GM18519 (cell line): ENCODE results near the gene CPNE1.

ENCODE experiments used
- ATAC-seq: cut with Tn5 transposase; IDR thresholded peaks from one replicate; pipeline ENCODE4 v1.9.1; 2021; ENCODE audit warnings: mild to moderate bottlenecking, moderate library complexity; ENCODE audit not compliant: unreplicated experiment, low FRiP score

CPNE1 gene

DNA sequence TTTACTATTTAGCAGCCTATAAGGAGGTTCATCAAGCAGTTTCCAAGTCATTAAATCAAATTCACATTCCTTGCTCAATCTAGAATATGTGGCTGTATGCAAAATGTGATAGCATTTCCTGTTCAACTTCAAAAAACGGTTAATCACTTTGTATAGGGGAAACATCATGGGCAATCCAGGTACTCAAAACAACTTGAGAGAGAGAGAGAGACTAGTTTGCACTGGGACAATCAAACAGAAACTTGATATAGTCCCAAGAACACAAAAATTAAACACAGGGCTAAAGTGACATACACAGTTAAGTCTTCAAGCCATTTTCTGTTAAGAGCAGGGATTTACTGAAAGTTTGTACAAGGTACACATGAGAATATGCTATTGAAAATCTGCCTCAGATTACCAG lies 7.4 kb downstream of the CPNE1 start:
- ATAC-seq: no peak

DNA sequence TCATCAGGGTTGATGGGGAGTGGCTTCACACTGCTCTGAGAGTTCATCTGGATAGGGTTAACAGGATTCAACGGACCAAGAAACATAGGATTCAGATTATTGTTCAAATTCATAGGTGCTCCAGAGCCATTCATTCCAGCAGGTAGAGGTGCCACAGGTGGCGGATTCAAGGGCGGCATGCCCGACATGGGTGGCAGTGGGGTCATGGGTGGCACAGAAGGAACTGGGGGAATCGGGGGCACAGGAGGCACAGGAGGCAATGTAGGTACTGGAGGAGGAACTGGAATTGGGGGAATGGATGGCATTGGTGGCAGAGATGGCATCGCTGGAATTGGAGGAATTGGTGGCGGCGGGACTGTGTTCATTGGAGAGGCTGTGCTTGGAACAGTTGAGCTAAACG lies 10.3 kb downstream of the CPNE1 start:
- no peak for ATAC-seq

GRCh38 chr20:35653893-35654292 lies 10.8 kb downstream of the CPNE1 start:
- no peak for ATAC-seq

DNA sequence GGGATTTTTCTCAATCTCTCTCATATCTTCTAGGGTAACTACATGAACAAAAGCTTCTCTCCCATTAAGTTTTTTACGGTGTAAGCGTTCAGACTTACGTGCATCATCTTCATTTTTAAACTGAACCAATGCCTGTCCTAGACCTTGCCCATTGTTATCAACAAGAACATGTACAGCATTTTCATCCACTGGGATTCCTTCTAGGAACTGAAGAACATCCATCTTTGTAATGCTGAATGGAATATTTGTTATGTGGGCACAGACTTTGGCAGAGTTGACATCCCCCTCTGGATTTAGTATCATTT lies 11.3 kb downstream of the CPNE1 start:
- no peak for ATAC-seq

DNA sequence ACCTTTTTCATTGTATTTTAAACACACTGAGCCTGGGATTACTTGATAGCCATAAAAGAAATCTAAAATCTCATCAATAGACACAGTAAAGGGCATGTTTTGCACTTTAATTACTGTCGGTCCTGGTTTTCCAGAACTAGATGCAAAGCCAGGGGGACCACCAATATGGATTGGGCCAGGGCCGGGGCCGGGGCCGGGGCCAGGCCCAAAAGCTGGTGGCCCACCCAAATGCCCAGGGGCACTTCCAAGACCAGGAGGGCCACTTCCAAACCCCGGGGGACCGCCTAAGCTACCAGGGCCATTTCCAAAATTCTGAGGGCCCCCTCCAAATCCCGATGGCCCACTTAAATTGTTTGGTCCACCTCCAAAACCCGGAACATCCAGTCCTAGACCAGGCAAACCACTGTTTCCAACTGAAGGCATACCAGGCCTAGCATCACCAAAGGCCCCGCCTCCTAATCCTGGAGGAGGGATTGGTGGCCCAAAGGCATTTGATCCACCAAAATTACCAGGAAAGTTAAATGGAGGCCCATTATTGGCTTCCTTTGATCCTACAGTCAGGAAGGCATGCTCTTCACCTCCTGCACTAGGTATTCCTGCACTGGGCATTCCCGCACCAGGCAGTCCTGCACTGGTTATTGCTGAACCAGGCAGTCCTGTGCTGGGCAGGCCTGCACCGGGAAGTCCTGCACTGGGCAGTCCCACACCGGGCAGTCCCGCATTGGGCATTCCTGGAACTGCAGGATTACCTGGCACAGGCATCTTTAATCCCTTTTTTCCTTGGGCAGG lies 11.9 kb downstream of the CPNE1 start:
- no peak for ATAC-seq

DNA sequence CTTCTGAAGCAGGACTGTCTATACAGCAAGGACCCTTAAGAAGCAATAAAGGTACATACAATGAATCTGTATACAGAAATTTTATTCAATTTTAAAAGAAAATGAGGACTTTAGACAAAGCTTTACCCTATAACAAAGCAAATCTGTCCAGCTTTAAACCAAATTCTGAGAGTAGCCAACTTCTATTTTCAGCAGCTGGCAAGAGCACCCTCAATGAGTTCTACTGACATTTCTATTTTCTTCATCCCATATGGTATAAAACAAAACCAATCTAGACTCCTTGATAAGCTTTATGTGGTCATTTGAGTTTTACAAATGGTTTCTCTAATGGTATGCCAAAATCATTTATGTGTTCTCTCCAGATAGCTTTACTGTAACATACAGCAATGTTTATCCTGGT lies 12.7 kb downstream of the CPNE1 start:
- ATAC-seq: no peak

DNA sequence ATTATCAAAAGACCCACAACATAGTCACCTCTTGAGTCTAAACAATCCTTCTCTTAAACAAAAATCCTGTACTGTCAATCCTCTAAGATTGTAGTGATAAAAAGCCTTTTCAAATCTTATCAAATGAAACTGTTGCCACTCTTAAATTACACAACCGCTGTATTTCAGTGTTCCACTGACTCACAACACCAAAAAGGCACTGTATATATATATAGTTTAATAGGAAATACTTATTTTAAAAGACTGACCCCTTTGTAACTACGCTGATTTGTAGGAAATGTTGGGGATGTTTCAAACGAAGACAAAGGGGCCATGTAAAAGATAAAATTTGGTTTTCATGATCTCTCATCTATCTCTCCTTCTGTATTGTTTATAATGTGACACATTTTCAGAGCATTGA lies 14.1 kb downstream of the CPNE1 start:
- ATAC-seq: no peak

GRCh38 chr20:35648836-35649235 lies 15.9 kb downstream of the CPNE1 start:
- no peak for ATAC-seq

DNA sequence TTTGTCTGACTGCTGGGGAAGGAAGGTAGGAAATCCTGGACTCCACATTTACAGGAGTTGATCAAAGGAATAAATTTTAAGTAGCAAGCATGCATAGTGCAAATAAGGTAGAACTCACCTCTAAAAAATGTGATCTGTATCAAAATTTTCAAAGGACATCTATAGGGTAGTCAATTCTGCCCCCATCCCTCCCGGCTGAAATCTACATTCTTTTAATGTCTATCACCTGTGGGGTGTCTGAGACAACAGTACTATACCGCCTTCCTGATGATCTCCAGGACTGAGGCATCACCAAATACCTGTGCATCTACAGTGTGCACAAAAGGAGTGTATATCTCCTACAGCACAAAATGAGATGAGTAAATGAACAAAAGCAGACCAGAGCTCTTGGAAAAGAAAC lies 19.9 kb downstream of the CPNE1 start:
- no peak for ATAC-seq

DNA sequence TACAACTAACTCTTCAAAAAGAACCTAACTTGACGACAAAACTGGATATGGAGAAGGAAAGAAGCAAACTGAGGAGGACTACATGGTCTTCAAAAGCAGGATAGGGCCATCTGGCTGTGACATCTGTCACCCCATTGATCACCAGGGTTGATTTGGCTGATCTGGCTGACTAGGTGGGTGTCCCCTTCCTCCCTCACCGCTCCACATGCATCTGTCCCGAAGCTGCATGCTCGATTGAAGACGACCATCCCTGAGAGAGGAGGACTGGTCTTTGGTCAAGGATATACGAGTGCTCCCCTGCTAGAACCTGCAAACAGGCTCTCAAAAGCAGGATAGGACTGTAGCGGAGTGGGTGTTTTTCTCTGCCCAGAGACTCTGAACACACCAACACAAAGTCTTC lies 21.7 kb downstream of the CPNE1 start:
- no peak for ATAC-seq

GRCh38 chr20:35641743-35642142 lies 23.0 kb downstream of the CPNE1 start:
- ATAC-seq: no peak

DNA sequence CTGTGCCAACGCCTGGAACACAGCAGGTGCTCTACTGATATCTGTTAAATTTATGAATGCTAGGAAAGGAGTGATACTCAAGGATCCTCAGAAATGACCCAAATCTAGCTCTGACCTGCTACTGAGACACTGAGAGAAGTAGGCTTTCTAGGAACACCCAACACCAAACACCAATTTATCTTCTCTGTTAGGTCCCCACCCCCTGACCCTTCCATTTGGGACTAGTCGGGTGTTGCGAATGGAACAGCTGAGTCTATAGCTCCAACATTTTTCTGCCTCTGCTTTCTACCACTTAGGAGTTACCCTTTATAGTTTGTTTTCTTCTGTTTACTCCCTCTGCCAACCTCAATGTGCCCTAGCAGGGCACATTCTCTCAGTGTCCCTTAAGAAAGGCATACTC lies 24.0 kb downstream of the CPNE1 start:
- ATAC-seq: no peak

DNA sequence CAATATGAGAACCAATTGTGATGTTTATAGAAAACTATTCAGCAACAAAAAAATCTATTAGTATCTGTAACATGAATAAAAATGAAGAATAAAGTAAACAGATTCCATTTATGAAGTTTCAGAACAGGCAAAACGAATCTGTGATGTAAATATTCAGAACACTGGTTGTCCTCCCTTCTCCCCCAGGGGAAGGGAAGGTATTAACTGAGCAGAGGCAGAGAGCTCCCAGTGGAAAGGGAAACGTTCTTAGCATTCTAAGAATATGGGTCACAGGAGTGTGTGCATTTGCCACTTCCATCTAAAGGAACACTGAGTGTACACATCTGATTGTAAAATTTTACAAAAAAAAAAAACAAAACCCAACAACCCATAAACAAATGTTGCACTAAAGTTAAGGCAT lies 25.9 kb downstream of the CPNE1 start:
- ATAC-seq: no peak

- no peak for ATAC-seq
Observed at GRCh38 chr20:35637276-35637675, 27.4 kb downstream of the CPNE1 start.

DNA sequence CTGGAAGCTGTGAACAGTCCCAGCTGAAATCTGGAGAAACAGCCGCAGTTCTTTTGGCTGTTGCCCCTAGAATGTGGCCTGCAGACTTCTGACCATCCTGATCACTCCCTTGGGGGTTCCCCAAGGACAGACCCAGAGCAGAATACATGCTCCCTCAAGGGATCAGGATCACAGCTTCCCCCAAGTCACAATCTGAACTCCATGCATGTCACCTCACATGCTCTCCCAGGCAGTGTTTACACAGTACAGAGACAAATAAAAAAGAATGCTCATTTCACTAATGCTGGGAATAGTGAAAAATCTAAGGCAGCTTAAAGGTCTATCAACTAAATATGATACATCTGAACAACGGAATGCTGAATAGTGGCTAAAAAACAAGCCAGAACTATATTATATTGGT lies 28.6 kb downstream of the CPNE1 start:
- ATAC-seq: no peak

- ATAC-seq: no peak
Observed at GRCh38 chr20:35635652-35636051, 29.0 kb downstream of the CPNE1 start.

GRCh38 chr20:35632539-35633115 lies 32.1 kb downstream of the CPNE1 start:
- no peak for ATAC-seq

DNA sequence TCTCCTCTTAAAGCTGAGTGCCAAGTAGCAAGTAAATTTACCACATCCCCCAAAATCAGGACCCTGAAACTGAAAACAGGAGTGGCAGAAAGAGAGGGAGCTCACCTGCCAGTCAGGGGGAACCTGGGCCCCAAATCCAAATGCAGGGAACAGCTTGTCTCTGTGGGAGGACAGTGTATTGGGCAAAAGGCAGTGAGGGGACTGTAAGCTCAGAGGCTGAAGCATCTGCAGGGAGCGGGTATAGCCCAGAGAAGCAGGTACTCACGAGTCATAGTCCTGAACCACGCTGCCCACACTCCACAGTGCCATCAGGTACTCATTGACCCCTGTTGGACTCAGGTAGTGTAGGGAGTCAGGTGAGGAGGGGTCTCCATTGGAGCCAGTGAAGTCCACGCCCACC lies 34.1 kb downstream of the CPNE1 start:
- ATAC-seq: no peak

DNA sequence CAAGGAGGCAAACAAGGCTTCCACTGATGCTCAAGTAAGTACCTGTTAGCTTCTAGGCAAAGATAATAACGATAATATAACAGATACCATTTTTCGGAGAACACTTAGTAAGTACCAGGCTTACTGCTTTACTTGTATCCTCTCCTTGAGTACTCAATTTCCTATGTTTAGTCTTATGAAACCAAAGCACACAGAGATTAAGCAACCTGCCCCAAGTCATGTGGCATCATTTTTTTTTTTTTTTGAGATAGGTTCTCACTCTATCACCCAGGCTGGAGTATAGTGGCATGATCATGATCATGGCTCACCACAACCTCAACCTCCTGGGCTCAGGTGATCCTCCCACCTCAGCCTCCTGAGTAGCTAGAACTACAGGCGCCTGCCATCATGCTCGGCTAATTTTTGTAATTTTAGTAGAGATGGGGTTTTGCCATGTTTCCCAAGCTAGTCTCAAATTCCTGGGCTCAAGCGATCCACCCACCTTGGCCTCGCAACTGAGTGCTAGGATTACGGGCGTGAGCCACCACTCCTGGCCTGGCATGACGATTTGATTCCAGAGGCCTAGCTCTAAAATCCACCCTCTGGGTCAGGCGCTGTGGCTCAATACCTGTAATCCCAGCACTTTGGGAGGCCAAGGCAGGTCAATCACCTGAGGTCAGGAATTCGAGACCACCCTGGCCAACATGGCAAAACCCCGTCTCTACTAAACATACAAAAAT lies 35.1 kb downstream of the CPNE1 start:
- ATAC-seq: no peak

DNA sequence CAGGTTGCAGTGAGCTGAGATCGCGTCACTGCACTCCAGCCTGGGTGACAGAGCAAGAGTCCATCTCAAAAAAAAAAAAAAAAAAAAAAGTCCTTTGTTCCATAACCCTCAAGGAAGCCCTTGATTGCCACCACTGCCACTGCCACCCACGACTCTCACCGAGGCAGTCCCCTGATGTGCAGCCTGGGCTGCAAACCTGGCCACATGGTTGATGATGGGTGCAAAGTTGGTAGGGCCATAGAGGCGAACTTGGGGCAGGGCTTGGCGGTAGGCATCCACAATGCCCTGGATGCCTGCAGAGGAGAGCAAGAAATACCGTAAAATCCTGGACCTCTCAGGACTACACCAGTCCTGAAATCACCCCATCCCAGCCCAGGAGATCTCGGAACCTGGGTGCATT lies 37.6 kb downstream of the CPNE1 start:
- ATAC-seq: no peak

DNA sequence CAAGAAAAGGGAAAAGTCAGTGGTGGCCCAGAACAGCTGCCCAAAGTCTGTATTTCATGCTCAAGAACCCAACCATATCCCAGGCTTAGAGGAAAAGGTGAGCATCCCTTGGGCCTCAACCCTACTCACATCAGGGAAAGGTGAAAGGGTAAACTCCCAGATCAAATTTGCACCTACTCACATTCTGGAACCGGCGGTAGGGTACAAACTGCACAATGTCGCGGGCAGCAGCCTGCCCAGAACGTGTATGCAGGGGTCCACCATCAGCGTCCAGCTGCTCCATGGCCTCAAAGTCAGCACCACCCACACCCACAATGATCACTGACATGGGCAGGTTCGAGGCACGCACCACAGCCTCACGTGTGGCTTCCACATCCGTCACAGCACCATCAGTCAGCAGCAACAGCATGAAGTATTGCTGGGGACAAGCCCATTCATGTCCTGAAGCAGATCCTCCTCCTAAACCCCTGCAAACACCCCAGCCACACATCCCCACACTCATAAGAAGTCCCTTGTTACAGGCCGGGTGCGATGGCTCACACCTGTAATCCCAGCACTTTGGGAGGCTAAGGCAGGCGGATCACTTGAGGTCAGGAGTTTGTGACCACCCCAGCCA lies 38.2 kb downstream of the CPNE1 start:
- no peak for ATAC-seq
